ENCODE results near the gene GFPT2.

DNA sequence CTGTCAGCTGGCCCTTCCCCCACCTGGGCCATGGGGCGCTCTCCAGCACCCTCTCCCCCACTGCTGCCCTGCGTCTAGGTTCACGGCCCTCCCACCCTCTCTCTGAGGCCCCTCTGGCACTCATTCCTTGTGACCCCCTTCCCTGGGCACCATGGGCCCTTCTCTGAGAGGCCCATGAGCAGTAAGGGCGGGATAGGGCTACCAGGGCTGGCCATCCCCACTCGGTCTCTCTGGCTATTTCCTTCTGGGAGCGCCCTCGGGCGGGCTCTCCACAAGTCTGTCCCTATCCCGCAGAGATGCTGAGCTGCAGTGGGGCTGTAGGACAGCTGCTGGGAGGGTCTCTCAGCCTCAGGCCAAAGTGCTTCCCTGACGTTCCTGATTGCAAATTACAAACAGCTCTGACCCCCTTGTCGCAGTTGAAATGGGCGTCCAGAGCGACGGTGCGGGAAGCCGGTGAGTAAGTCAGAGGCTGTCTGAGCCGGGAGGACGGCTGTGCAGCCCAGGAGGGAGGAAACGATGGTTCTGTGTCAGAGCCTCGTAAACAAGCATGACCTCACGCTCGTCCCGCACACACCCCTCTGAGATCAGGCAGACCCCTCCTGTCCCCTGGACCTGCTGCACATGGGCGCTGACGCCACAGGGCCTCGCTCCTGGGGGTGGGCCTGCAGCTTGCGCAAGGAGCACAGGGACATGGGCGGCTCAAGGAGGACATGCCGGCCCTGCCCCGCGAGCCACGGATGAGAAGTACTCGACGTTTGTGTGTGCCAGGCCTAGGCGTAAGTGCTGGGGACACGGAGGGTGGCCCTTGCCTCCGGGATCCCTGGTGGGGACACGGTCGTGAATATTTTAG lies 36.3 kb upstream of the GFPT2 start:
- TF ChIP-seq POLR2A (IDR thresholded peaks at IDR 0.05) = peak in 1 of 2 donors; percentile 20
- TF ChIP-seq, protein P1, sequence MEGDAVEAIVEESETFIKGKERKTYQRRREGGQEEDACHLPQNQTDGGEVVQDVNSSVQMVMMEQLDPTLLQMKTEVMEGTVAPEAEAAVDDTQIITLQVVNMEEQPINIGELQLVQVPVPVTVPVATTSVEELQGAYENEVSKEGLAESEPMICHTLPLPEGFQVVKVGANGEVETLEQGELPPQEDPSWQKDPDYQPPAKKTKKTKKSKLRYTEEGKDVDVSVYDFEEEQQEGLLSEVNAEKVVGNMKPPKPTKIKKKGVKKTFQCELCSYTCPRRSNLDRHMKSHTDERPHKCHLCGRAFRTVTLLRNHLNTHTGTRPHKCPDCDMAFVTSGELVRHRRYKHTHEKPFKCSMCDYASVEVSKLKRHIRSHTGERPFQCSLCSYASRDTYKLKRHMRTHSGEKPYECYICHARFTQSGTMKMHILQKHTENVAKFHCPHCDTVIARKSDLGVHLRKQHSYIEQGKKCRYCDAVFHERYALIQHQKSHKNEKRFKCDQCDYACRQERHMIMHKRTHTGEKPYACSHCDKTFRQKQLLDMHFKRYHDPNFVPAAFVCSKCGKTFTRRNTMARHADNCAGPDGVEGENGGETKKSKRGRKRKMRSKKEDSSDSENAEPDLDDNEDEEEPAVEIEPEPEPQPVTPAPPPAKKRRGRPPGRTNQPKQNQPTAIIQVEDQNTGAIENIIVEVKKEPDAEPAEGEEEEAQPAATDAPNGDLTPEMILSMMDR (IDR thresholded peaks at IDR 0.05 in 4 of 5, conservative IDR thresholded peaks at IDR 0.05 in 1 of 5) = no peak

Measured in gastrocnemius medialis (tissue), 4 donors.